Measurements from ENCODE around the gene GPR65. TPM values are rescaled to one million over a fixed set of nuclear protein-coding genes. Genes with fewer than 3 reads are reported as not detected.
A peak's percentile ranks its signal among the peaks of the same experiment; 100 is the strongest.

GPR65 gene
- polyA plus RNA-seq, 2 of the 4 experiments (the other 2 are of a cell fraction), result 0.03 TPM; not detected in 1

DNA sequence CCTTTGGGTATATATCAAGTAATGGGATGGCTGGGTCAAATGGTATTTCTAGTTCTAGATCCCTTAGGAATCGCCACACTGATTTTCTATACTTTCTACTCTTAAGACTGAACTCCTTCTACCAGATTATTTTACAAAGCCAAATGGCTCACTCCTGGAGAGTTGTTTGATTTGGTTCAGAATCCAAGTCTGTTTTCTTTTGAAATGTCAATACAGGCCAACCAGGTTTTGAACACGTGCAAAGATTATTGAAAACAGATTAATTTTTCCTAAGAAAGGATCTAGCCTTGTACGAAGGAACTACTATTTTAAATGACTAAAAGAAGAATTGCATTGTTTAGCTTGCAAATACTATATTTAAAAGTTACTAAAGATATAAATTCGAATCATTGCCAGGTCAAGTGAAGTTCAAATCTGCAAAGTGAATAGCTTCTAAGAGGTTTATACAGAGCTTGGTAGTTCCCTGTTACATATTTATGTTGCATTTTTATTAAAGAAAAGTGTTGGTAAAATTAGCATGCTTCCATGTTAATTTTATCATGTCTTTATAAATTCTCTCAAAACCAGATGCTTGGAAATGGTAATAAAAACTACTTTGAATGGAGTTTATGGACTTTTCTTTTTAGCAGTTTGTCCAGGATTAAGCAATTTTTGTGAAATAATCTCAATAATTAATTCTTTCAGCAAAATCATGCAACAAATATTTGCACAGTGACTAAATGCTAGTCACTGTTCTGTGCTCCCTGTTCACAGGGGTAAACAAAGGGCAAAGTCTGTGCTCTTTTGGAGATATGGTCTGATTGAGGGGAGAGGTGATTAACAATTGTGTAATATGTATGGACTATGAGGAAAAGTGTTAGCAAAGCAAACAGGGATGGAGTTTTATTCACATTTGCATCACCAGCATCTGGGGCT lies 38.9 kb downstream of the GPR65 start:
- Histone ChIP-seq H3K4me2 (peak overlapping the region; percentile 65), H3K4me3 (no peak overlapping the region), H3K27ac (peak overlapping the region in 1 of 2 experiments; percentile 75; a peak in 3 of 6 replicates), H3K9me3 (no peaks in the 10 kb centered on the region), H3K4me1 (peaks cover 23% of the 10 kb centered on the region; the same call in 2 of the 3 replicates)
- CTCF ChIA-PET, result no interaction called here
- ATAC-seq (peak; percentile 39 to 86; a peak in 4 of 6 replicates), FAIRE-seq (no peak), DNase-seq (ENCODE audit: low read depth in 1 of 2, low spot score in 1 of 2) (peak in 1 of 2 experiments; percentile 76)
- TF ChIP-seq, protein P1, sequence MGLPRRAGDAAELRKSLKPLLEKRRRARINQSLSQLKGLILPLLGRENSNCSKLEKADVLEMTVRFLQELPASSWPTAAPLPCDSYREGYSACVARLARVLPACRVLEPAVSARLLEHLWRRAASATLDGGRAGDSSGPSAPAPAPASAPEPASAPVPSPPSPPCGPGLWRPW (IDR thresholded peaks at IDR 0.05), result peak; percentile 79
- TF ChIP-seq JUNB (IDR thresholded peaks at IDR 0.05), result peak; percentile 89
- TF ChIP-seq CBX8 (IDR thresholded peaks at IDR 0.05), result no peak
- TF ChIP-seq, protein P2, sequence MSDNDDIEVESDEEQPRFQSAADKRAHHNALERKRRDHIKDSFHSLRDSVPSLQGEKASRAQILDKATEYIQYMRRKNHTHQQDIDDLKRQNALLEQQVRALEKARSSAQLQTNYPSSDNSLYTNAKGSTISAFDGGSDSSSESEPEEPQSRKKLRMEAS (IDR thresholded peaks at IDR 0.05), result peak; percentile 18; the same call in 1 of the 2 replicates
- peak; percentile 88 for TF ChIP-seq GATA3 (IDR thresholded peaks at IDR 0.05; ENCODE audit: borderline replicate concordance)
- TF ChIP-seq FOSL2 (IDR thresholded peaks at IDR 0.05), result peak; percentile 32; the same call in 1 of the 2 replicates
- TF ChIP-seq FOSL2 (CRISPR knock-in tag; IDR thresholded peaks at IDR 0.05), result peak; percentile 85
- no peak for TF ChIP-seq NPAS2 (CRISPR knock-in tag; IDR thresholded peaks at IDR 0.05; ENCODE audit: borderline replicate concordance)
- peak in 1 of 2 experiments; percentile 54; a peak in 1 of 5 replicates for TF ChIP-seq JUN (IDR thresholded peaks at IDR 0.05)
- TF ChIP-seq CEBPB (IDR thresholded peaks at IDR 0.05), result peak; percentile 84 to 95
- TF ChIP-seq, protein P3, sequence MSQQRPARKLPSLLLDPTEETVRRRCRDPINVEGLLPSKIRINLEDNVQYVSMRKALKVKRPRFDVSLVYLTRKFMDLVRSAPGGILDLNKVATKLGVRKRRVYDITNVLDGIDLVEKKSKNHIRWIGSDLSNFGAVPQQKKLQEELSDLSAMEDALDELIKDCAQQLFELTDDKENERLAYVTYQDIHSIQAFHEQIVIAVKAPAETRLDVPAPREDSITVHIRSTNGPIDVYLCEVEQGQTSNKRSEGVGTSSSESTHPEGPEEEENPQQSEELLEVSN (IDR thresholded peaks at IDR 0.05; ENCODE audit: borderline replicate concordance, low read depth), result no peak
- TF ChIP-seq EP300 (IDR thresholded peaks at IDR 0.05), result peak; percentile 21 to 61; a peak in 1 of 5 replicates
- POLR2A ChIA-PET, result no interaction called here
- 14% methylated on average over 4 of the region's 4 CpGs for WGBS (ENCODE audit: missing lambda C conversion rate)

DNA sequence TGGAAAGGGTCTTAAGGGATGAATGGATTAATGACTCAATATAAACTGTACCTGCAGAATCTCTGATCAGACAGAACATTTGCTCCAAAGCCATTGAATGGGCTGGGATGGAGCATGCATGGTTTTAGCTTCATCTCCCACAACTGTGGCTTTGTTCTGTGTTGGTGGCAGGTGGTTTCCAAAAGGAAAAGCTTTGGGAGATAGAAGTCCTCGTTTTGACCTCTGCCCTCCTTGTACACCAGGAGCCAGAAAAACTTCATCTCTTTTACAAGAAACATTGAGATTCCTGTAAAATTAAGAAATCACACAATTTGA lies 39.5 kb downstream of the GPR65 start:
- TF ChIP-seq NR3C1 (IDR thresholded peaks at IDR 0.05) (no peak), TFCP2L1 (CRISPR knock-in tag; IDR thresholded peaks at IDR 0.05) (no peak), EHMT2 (IDR thresholded peaks at IDR 0.05; ENCODE audit: low read depth) (no peak), GATA3 (IDR thresholded peaks at IDR 0.05; ENCODE audit: borderline replicate concordance) (no peak), POLR2A (IDR thresholded peaks at IDR 0.05; ENCODE audit: low read length) (no peak), RNF2 (IDR thresholded peaks at IDR 0.05; ENCODE audit: borderline replicate concordance, low read depth) (no peak), CHD2 (IDR thresholded peaks at IDR 0.05; ENCODE audit: low read length, partially characterized antibody) (no peak), CEBPB (IDR thresholded peaks at IDR 0.05) (no peak), PHF8 (IDR thresholded peaks at IDR 0.05; ENCODE audit: borderline replicate concordance, low read depth) (no peak), POLR2AphosphoS2 (conservative IDR thresholded peaks at IDR 0.05; ENCODE audit: low read length) (no peak), MYC (IDR thresholded peaks at IDR 0.05; ENCODE audit: borderline replicate concordance, low read length) (no peak), BHLHE40 (IDR thresholded peaks at IDR 0.05; ENCODE audit: low read depth, low read length) (no peak), FOSB (CRISPR knock-in tag; IDR thresholded peaks at IDR 0.05) (no peak), SMC3 (IDR thresholded peaks at IDR 0.05) (no peak)
- TF ChIP-seq, protein P3 (IDR thresholded peaks at IDR 0.05; ENCODE audit: borderline replicate concordance, low read depth), result no peak
- TF ChIP-seq, protein P4, sequence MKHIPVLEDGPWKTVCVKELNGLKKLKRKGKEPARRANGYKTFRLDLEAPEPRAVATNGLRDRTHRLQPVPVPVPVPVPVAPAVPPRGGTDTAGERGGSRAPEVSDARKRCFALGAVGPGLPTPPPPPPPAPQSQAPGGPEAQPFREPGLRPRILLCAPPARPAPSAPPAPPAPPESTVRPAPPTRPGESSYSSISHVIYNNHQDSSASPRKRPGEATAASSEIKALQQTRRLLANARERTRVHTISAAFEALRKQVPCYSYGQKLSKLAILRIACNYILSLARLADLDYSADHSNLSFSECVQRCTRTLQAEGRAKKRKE (CRISPR knock-in tag; IDR thresholded peaks at IDR 0.05; ENCODE audit: low read depth), result no peak
- TF ChIP-seq, protein P5, sequence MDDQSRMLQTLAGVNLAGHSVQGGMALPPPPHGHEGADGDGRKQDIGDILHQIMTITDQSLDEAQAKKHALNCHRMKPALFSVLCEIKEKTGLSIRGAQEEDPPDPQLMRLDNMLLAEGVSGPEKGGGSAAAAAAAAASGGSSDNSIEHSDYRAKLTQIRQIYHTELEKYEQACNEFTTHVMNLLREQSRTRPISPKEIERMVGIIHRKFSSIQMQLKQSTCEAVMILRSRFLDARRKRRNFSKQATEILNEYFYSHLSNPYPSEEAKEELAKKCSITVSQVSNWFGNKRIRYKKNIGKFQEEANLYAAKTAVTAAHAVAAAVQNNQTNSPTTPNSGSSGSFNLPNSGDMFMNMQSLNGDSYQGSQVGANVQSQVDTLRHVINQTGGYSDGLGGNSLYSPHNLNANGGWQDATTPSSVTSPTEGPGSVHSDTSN (IDR thresholded peaks at IDR 0.05), result no peak
- Histone ChIP-seq H3K4me2 (peak overlapping the region; percentile 65), H3K4me1 (peaks cover 23% of the 10 kb centered on the region; the same call in 2 of the 3 replicates), H3K27ac (peak overlapping the region; percentile 11 to 75; a peak in 4 of 6 replicates), H3K4me3 (no peak overlapping the region), H3K9me3 (no peaks in the 10 kb centered on the region)
- peak; percentile 43 to 81; a peak in 3 of 6 replicates for ATAC-seq
- DNase-seq (ENCODE audit: low read depth in 1 of 2, low spot score in 1 of 2), result no peak
- ChIA-PET POLR2A (no interaction called here), CTCF (interaction anchor here (1.3 kb wide), 1 partner anchor 10 kb away, joined by 3 read pairs; no protein-coding TSS in a partner anchor)
- FAIRE-seq, result no peak
- WGBS (ENCODE audit: missing lambda C conversion rate), result 4% methylated on average over 1 of the region's 1 CpG
